22Rv1 (cell line): ENCODE data around the gene ITM2B.

Experiments used
- CTCF ChIP-seq: fragments of 450-650 bp; IDR thresholded peaks from 2 replicates; pipeline ENCODE4 v1.5.1; 2017; ENCODE audit warnings: mild to moderate bottlenecking
- ZFX ChIP-seq: fragments of 450-650 bp; IDR thresholded peaks from 2 replicates; pipeline ENCODE4 v1.6.1; 2017; ENCODE audit warnings: antibody characterized with exemption, borderline replicate concordance

DNA sequence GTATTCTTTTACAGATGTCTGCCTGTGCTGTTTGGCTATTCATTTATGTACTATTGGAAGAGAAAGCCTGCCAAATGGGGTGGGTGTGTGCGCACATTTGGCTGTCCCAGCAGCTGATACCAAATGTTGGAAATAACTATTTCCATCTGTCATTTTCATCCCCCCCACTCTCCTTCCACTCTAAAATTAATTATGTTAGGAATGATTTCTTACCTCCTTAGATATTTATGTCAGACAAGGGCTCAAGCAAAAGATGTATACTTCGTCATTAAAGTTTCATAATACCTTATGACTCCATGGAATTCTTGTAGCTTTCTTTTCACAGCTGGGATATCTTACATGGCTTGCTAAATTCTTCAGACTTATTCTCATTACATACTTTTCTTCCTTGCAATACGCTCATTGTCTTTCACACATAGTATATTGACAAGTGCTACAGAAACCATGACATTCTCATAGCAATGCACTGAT is 18.6 kb downstream of the ITM2B start:
- TF ChIP-seq CTCF (no peak), ZFX (no peak)
